Natural killer cell treated with Interleukin-12 subunit alpha and Interleukin-12 subunit beta and Interleukin-15 and Interleukin-18, amount 100 ng/mL, for 72 hours (primary cell): Measurements from ENCODE around the gene PLEKHA7. TPM values are rescaled to one million over a fixed set of nuclear protein-coding genes. Genes with fewer than 3 reads are reported as not detected.
A peak's percentile ranks its signal among the peaks of the same experiment; 100 is the strongest.

ENCODE experiments used
- ATAC-seq, 2 donors: fragments of 150-1000 bp; cut with Tn5 transposase in 1 of 2; sonication (Bioruptor Pico), chemical (Tn5 transposase) in 1 of 2; 2 replicates each; pipeline ENCODE4 v1.10.0; 2021
- DNase-seq: peaks from one replicate; pipeline ENCODE4 v3.0.0; 2022; ENCODE audit warnings: low spot score
- H3K27ac Mint-ChIP-seq, 2 donors: 1 replicate in 1 of 2; 2 replicates in 1 of 2; pipeline ENCODE4 v1.8.0; 2022; ENCODE audit warnings: mixed read lengths in 2 of 2, mild to moderate bottlenecking in 1 of 2, moderate library complexity in 1 of 2
- H3K27me3 Mint-ChIP-seq, 2 donors: 1 replicate in 1 of 2; 2 replicates in 1 of 2; pipeline ENCODE4 v1.8.0; 2022; ENCODE audit warnings: mixed read lengths in 2 of 2
- H3K36me3 Mint-ChIP-seq: one replicate; pipeline ENCODE4 v1.8.0; 2022; ENCODE audit warnings: mixed read lengths
- H3K4me1 Mint-ChIP-seq, 2 donors: 1 replicate in 1 of 2; 2 replicates in 1 of 2; pipeline ENCODE4 v1.8.0; 2022; ENCODE audit warnings: low read depth in 2 of 2, mixed read lengths in 2 of 2, mild to moderate bottlenecking in 1 of 2
- H3K4me3 Mint-ChIP-seq: one replicate; pipeline ENCODE4 v1.8.0; 2022; ENCODE audit warnings: mixed read lengths
- H3K9me3 Mint-ChIP-seq: 2 replicates; pipeline ENCODE4 v1.8.0; 2022; ENCODE audit warnings: mixed read lengths
- total RNA-seq, 2 donors: library from RNA; stranded (reverse); gene quantifications; one replicate each; pipeline ENCODE4 v1.2.3, GENCODE V29; 2022

Gene PLEKHA7
- total RNA-seq, 2 donors from 2014 or later = 0.10 to 0.84 TPM

DNA sequence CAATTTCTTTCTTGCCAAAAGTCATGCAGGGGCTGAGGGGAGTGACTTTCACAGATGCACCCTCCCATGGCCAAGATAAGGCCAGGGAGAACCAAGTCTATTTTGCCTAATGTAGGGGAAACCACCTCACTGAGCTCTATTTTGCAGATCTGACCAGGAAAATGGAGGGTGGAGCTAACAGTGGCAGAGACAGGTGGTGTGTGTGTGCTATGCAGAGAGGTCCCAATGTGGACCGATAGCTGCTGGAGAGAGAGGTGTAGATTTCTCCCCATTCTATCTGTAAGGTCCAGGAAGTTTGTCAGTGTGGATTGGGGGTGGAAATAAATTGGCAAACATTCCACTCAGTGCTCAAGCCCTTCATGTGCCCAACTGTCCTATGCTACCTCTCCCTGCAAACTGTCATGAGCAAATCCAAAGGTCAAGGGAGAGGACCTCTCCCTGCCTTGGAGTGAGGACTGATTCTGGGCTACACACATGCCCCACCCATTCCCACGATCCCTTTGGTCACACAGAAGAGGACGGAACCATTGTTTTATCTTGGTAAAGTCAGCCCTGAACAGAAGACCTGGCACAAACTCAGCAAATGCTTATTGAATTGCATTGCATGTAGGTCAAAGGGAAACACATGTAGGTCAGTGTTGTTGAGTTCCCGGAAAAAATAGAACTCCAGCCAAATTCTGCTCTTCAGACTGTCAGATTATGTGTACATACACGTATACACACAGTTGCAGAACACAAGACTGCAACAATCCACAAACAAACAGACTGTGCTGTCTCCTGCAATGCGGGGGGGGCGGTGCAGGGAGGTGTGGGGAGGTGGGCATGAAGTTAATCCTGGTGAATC is 209.9 kb downstream of the PLEKHA7 start:
- H3K36me3 Mint-ChIP-seq = no peaks in the 10 kb centered on the region
- no peak for ATAC-seq
- no peaks in the 10 kb centered on the region for H3K4me1 Mint-ChIP-seq
- DNase-seq = no peak
- H3K9me3 Mint-ChIP-seq = no peaks in the 10 kb centered on the region
- H3K4me3 Mint-ChIP-seq = no peak overlapping the region
- peaks cover 0 to 6% of the 10 kb centered on the region in 2 donors for H3K27me3 Mint-ChIP-seq
- H3K27ac Mint-ChIP-seq = no peak overlapping the region

DNA sequence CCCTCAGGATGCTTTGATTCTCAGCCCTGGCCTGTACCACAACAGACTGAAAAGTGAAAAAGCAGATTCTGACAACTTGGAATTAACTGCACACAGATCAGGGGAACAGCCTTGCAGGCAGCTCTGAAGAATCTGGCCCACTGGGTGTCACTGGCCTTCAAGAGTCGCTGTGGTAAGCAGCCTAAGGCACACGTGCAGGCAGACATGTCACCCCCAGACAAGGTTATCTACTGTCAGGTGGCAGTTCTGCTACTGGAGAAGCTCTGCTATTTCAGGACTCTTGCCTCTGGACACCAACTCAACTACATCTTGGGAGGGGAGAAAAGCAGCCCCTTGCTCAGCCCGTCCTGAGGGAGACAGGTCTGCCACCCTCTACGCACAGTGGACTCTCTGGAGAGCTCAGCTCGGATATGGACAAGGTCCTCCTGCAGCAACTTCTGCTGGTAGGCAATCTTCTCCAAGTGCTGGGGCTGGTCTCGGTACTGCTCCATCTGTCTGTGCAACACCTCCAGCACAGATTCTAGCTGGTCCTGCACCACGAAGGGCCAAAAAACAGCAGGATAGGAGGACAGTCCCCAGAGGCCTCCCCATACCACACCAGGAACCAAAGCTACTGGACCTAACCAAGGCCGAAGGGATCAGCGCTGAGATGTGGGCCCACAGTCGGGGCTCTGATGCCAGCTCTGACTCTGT is 212.8 kb downstream of the PLEKHA7 start:
- Mint-ChIP-seq H3K27me3 (peaks cover 0 to 4% of the 10 kb centered on the region in 2 donors), H3K36me3 (no peaks in the 10 kb centered on the region), H3K4me1 (no peaks in the 10 kb centered on the region), H3K27ac (no peak overlapping the region), H3K9me3 (no peaks in the 10 kb centered on the region), H3K4me3 (no peak overlapping the region)
- ATAC-seq (no peak), DNase-seq (no peak)

GRCh38 chr11:16800382-16800781 is 213.8 kb downstream of the PLEKHA7 start:
- no peak overlapping the region for H3K4me3 Mint-ChIP-seq
- peaks cover 0 to 4% of the 10 kb centered on the region in 2 donors for H3K27me3 Mint-ChIP-seq
- H3K27ac Mint-ChIP-seq = no peak overlapping the region
- no peaks in the 10 kb centered on the region for H3K9me3 Mint-ChIP-seq
- no peak for ATAC-seq
- H3K36me3 Mint-ChIP-seq = no peaks in the 10 kb centered on the region
- H3K4me1 Mint-ChIP-seq = no peaks in the 10 kb centered on the region
- DNase-seq = no peak

DNA sequence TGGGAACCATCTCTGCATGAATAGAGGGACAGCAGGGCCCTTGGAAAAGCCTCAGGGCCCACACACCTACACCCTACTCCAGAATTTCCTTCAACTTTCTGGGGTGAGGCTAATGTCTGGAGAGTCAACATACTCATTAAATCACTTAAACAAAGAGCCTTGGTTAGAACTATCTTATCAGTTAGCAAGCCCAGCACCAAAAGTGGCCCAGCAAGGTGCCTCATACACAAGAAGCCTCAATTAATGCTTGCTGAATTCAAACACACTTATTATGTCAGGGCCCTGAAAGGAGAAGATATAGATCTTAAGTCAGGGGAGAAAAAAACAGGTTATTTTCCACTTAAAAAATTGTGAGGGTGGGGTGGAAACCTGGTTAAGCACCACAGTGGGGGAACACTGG is 214.3 kb downstream of the PLEKHA7 start:
- Mint-ChIP-seq H3K27me3 (peaks cover 0 to 4% of the 10 kb centered on the region in 2 donors), H3K4me1 (no peaks in the 10 kb centered on the region), H3K27ac (no peak overlapping the region), H3K36me3 (no peaks in the 10 kb centered on the region), H3K9me3 (no peaks in the 10 kb centered on the region), H3K4me3 (no peak overlapping the region)
- DNase-seq (no peak), ATAC-seq (no peak)

GRCh38 chr11:16799221-16799620 is 215.0 kb downstream of the PLEKHA7 start:
- Mint-ChIP-seq H3K27ac (no peak overlapping the region), H3K27me3 (peaks cover 0 to 4% of the 10 kb centered on the region in 2 donors), H3K9me3 (no peaks in the 10 kb centered on the region), H3K36me3 (no peaks in the 10 kb centered on the region), H3K4me3 (no peak overlapping the region), H3K4me1 (no peaks in the 10 kb centered on the region)
- no peak for ATAC-seq
- no peak for DNase-seq

DNA sequence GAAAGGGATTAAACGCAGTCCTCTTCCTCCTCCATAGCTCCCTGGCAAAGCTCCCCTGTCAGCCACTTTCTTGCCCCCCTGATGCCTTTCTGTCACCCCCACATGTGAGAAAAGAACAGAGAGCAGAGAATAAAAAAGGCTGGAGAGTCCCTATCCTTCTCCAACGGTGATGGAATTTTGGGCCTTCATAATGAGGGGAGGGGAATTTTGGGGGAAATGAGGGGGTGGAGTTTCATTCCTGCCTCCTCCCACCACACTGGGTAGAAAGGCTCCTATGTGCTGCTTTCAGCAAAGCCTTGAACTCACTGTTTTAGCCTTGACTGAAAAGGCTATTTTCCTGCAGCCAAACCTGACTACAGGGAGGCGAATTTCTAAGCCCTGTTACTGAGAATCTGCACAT is 216.4 kb downstream of the PLEKHA7 start:
- no peak for ATAC-seq
- Mint-ChIP-seq H3K27me3 (no peaks in the 10 kb centered on the region), H3K27ac (no peak overlapping the region), H3K4me3 (no peak overlapping the region), H3K9me3 (no peaks in the 10 kb centered on the region), H3K4me1 (no peaks in the 10 kb centered on the region), H3K36me3 (no peaks in the 10 kb centered on the region)
- no peak for DNase-seq

DNA sequence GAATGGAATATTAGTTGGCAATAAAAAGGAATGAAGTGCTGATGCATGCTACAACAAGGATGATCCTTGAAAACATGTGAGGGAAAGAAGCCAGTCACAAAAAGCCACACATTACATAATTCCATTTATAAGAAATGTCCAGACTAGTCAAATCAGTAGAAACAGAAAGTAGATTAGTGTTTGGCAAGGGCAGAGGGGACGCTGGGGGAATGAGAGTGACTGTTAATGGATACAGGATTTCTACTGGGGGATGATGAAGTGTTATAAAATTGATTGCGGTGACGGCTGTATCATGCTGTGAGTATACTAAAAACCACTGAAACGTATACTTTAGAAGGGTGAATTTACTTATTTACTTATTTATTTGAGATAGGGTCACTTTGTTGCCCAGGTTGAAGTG is 217.9 kb downstream of the PLEKHA7 start:
- Mint-ChIP-seq H3K27me3 (peaks cover 0 to 7% of the 10 kb centered on the region in 2 donors), H3K27ac (no peak overlapping the region), H3K4me1 (no peaks in the 10 kb centered on the region), H3K9me3 (no peaks in the 10 kb centered on the region), H3K4me3 (no peak overlapping the region), H3K36me3 (no peaks in the 10 kb centered on the region)
- no peak for DNase-seq
- no peak for ATAC-seq

DNA sequence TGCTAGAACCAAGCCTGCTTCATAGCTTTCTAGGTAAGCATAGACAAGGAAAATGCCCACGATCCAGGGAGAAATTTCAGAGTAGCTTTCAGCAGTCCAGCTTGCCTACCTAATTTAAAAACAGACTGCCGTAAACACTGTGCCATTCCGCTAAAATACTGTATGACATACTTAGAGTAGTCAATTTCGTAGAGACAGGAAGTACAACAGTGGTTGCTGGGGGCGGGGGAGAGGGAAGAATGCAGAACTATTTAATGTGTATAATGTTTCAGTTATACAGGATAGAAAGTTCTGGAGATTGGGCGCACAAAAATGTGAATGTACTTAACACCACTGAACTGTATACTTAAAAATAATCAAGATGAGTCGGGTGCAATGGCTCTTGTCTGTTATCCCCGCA is 219.1 kb downstream of the PLEKHA7 start:
- ATAC-seq (no peak), DNase-seq (no peak)
- Mint-ChIP-seq H3K36me3 (no peaks in the 10 kb centered on the region), H3K9me3 (no peaks in the 10 kb centered on the region), H3K27me3 (peaks cover 0 to 7% of the 10 kb centered on the region in 2 donors), H3K4me3 (no peak overlapping the region), H3K4me1 (no peaks in the 10 kb centered on the region), H3K27ac (no peak overlapping the region)

DNA sequence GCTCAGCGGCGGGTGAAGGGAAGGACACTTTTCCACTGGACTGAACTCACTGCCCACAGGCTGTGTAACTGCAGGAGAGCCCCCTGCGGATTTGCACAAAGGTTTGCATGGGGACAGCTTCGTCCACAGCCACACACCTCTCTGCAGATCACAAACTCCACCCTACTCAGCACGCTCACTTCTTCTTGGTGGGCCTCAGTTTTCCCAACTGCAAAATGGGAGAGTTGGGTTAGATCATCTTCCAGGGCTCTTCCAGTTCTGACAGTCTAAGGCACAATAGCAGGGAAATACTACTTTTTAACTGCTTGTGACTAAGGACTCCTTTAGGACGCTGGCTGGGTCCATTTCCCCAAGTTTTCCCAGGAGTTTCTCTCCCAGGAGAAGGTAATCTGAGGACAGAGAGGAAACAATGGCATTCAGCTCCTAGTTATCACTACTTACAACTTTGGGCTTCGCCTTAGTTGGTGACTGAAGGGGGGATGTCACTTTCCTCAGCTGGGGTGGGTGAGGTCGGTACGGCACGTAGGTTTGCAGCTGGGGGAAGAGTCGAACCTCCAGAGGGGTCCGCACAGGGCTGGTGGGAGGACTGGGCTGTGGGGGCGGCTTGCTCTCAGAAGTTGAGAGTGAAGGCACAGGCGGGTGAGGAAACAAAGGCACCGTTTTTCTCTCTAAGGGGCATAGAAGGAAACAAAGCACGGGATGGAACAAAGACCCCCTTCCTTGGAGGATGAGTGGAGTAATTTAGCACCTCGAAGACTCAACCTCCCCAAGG is 220.0 kb downstream of the PLEKHA7 start:
- DNase-seq (no peak), ATAC-seq (no peak)
- Mint-ChIP-seq H3K27me3 (peaks cover 0 to 7% of the 10 kb centered on the region in 2 donors), H3K4me3 (no peak overlapping the region), H3K36me3 (no peaks in the 10 kb centered on the region), H3K9me3 (no peaks in the 10 kb centered on the region), H3K27ac (no peak overlapping the region), H3K4me1 (no peaks in the 10 kb centered on the region)

DNA sequence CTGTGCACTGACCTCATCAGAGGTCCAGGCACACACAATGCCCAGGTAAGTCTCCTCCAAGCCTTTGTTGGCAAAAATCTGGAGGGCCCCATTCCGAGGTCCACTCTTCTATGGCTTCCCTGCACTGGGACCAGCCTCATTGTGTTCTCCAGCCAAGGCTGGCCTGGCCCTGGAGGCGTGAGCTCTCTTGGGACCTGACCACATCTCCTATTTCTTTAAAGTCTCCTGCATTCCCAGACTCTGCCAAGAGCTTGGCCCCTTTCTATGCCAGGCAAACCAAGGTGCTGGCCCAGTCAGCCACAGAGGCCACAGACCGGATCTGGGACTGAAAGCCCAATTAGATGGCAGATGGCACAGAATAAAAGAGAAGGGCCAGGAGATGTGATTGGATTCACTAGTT is 220.7 kb downstream of the PLEKHA7 start:
- Mint-ChIP-seq H3K27ac (no peak overlapping the region), H3K27me3 (peaks cover 0 to 7% of the 10 kb centered on the region in 2 donors), H3K9me3 (no peaks in the 10 kb centered on the region), H3K4me3 (no peak overlapping the region), H3K4me1 (no peaks in the 10 kb centered on the region), H3K36me3 (no peaks in the 10 kb centered on the region)
- ATAC-seq (peak in 1 of 2 donors; percentile 2), DNase-seq (no peak)

DNA sequence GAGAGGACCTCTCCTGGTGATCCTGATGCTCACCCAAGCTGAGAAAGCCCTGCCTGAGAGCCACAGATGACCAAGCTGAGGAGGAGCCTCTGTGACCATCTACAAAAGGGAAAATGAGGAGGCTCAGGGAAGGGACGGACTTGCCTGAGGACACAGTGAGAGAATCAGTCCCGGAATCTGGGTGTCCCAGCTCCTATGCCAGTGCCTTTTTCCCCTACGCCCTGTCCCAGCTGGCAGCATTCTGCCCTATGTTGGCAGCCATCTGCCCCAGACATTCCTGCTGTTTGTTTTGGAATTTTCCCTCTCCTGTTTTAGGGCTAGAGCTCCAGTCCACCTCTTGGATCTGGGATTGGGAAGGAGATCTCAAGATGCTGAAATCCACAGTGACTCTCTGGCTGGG is 221.2 kb downstream of the PLEKHA7 start:
- Mint-ChIP-seq H3K27me3 (peaks cover 0 to 7% of the 10 kb centered on the region in 2 donors), H3K4me3 (no peak overlapping the region), H3K36me3 (no peaks in the 10 kb centered on the region), H3K9me3 (no peaks in the 10 kb centered on the region), H3K27ac (no peak overlapping the region), H3K4me1 (no peaks in the 10 kb centered on the region)
- no peak for ATAC-seq
- DNase-seq = no peak

- Mint-ChIP-seq H3K9me3 (no peaks in the 10 kb centered on the region), H3K4me1 (no peaks in the 10 kb centered on the region), H3K27ac (no peak overlapping the region), H3K4me3 (no peak overlapping the region), H3K27me3 (peaks cover 0 to 7% of the 10 kb centered on the region in 2 donors), H3K36me3 (no peaks in the 10 kb centered on the region)
- ATAC-seq = no peak
- no peak for DNase-seq
These were observed 221.8 kb downstream of the PLEKHA7 start for GRCh38 chr11:16792426-16792825.

DNA sequence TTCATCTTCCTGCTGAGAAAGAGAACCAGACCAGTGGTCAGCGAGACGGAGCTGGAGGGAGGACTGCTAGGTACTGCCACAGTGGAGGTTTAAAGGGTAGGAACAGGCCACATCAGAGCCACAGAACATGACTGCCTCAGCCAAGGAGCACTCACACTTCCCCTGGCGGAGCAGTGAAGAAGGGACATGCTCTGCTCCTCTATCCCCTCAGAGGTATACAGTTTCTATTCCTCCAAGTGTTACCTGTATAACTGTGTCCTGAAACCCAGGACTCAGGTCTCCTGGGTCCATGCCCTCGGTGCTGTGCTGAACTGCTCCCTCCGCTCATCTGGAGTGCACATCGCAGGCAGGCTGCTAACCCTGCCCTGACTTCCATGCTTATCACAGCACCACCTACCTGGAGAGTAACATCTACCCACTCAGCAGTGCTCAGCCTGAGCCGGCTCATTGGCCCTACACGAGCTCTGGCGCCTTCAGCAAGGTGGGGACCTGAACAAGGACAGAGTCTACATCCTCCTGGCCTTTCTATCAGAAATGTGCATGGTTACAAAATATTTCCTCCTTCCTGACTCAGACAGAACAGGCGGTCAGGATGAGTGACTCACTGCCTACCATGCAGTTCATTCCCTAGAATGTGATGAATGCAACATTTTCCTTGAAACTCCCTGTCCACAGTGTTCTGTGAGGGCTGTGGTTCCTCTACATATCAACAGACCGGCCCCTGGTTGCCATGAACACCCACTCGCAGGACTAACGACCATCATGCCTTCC is 222.8 kb downstream of the PLEKHA7 start:
- Mint-ChIP-seq H3K4me1 (no peaks in the 10 kb centered on the region), H3K27me3 (peaks cover 0 to 7% of the 10 kb centered on the region in 2 donors), H3K4me3 (no peak overlapping the region), H3K27ac (no peak overlapping the region), H3K36me3 (no peaks in the 10 kb centered on the region), H3K9me3 (no peaks in the 10 kb centered on the region)
- DNase-seq = no peak
- ATAC-seq = no peak
